ENCODE results near the gene GAR1. TPM values are rescaled to one million over a fixed set of nuclear protein-coding genes. Genes with fewer than 3 reads are reported as not detected.

GAR1 gene
- total RNA-seq, 3 donors from 2014 or later = 10.3 to 15.9 (median 11.5) TPM

GRCh38 chr4:109826719-109827118 is 11.2 kb downstream of the GAR1 start:
- no peaks in the 10 kb centered on the region for H3K36me3 ChIP-seq (ENCODE audit: low read depth)
- DNase-seq = no peak
- intact Hi-C loops (cut with DNase I, micrococcal nuclease) = loop anchor here in 1 of 2 donors (10.0 kb wide), 1 partner anchor 402 kb away; no protein-coding TSS in a partner anchor
- no peaks in the 10 kb centered on the region for H3K9me3 ChIP-seq
- no peaks in the 10 kb centered on the region for H3K4me1 ChIP-seq (ENCODE audit: low read depth)
- H3K4me3 ChIP-seq = no peak overlapping the region
- TF ChIP-seq CTCF (IDR thresholded peaks at IDR 0.05) = no peak
- peak; percentile 44 for ATAC-seq

GRCh38 chr4:109827672-109828071 is 12.1 kb downstream of the GAR1 start, which contains the start of gene RRH:
Gene RRH, plus strand, starts transcription at chr4:109827972. Its CDS starts 56 bp downstream, at chr4:109828028.
- Histone ChIP-seq H3K9me3 (no peaks in the 10 kb centered on the region), H3K36me3 (ENCODE audit: low read depth) (no peaks in the 10 kb centered on the region), H3K4me1 (ENCODE audit: low read depth) (no peaks in the 10 kb centered on the region), H3K4me3 (no peak within 1 kb of the TSS)
- no peak for TF ChIP-seq CTCF (IDR thresholded peaks at IDR 0.05)
- ATAC-seq (no peak), DNase-seq (no peak)
- intact Hi-C loops (cut with DNase I, micrococcal nuclease) = loop anchor here in 1 of 2 donors (10.0 kb wide), 1 partner anchor 403 kb away; no protein-coding TSS in a partner anchor

GRCh38 chr4:109833756-109834155 is 18.2 kb downstream of the GAR1 start:
- Histone ChIP-seq H3K9me3 (no peaks in the 10 kb centered on the region), H3K4me3 (no peak overlapping the region), H3K4me1 (ENCODE audit: low read depth) (no peaks in the 10 kb centered on the region), H3K36me3 (ENCODE audit: low read depth) (no peaks in the 10 kb centered on the region)
- TF ChIP-seq CTCF (IDR thresholded peaks at IDR 0.05) = no peak
- ATAC-seq = no peak
- DNase-seq = no peak
- intact Hi-C loops (cut with DNase I, micrococcal nuclease) = no loop called here

GRCh38 chr4:109836985-109837384 is 21.4 kb downstream of the GAR1 start:
- intact Hi-C loops (cut with DNase I, micrococcal nuclease) = no loop called here
- TF ChIP-seq CTCF (IDR thresholded peaks at IDR 0.05) = no peak
- DNase-seq (no peak), ATAC-seq (no peak)
- no peaks in the 10 kb centered on the region for H3K9me3 ChIP-seq
- no peaks in the 10 kb centered on the region for H3K36me3 ChIP-seq (ENCODE audit: low read depth)
- no peak overlapping the region for H3K4me3 ChIP-seq
- no peaks in the 10 kb centered on the region for H3K4me1 ChIP-seq (ENCODE audit: low read depth)

- intact Hi-C loops (cut with DNase I, micrococcal nuclease) = no loop called here
- Histone ChIP-seq H3K9me3 (no peaks in the 10 kb centered on the region), H3K36me3 (ENCODE audit: low read depth) (no peaks in the 10 kb centered on the region), H3K4me3 (no peak overlapping the region), H3K4me1 (ENCODE audit: low read depth) (peaks cover 8% of the 10 kb centered on the region)
- ATAC-seq (peak; percentile 97), DNase-seq (peak in 1 of 3 donors; percentile 54)
- no peak for TF ChIP-seq CTCF (IDR thresholded peaks at IDR 0.05)
Measured at GRCh38 chr4:109846395-109847098, 31.0 kb downstream of the GAR1 start.

Measured in mucosa of descending colon (tissue), 3 donors.